HG02943 (cell line): ENCODE data around the gene PRX.
"Not testable (repeated sequence)": the region's sequence is repeated elsewhere in the genome, so short reads cannot be mapped to it uniquely, and the experiment has no call there.

Experiments
- ATAC-seq: cut with Tn5 transposase; IDR thresholded peaks from one replicate; pipeline ENCODE4 v1.9.1; 2021; ENCODE audit warnings: mild to moderate bottlenecking, low read depth, moderate library complexity; ENCODE audit not compliant: unreplicated experiment

PRX gene

DNA sequence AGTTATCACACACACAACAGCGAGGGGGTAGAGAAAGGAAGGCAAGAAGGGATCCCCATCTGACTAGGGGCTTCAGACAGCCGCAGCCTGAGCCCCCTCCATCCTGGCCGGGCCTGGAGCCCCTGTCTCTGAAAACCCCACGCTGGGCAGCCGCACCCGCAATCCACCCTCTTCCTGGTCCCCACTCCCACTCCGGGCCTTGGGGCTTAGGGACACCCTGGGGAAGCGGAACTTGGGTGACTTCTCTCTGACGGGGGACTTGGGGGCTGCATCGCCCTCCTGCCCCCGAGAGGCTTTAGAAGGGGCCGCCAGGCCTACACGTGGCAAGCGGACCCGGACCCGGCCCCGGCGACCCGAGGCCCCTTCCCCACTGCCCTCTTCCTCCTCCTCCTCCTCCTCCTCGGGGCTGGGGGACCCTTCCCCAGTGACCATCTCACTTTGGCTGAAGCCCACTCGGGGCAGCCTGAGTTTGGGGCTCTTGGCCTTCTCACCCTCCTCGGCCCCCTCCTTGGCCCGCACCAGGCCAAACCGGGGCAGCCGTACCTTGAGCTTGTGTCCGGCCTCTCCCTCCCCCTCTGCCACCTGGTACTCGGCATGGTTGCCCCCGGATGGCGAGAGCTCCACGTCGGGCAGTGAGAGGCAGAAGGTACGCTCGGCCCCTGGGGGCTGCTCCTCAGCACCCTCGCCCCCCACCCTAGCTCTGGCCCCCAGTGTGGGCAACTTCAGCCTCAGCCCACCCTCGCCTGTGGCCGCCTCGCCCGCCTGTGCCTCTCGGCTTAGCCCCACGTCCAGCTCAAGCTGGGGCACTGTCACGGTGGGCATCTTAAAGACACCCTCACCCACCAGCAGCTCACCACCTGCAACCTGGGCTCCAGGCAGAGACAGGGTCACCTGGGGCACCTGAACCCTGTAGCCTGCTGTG is 19.0 kb downstream of the PRX start:
- ATAC-seq: no peak

DNA sequence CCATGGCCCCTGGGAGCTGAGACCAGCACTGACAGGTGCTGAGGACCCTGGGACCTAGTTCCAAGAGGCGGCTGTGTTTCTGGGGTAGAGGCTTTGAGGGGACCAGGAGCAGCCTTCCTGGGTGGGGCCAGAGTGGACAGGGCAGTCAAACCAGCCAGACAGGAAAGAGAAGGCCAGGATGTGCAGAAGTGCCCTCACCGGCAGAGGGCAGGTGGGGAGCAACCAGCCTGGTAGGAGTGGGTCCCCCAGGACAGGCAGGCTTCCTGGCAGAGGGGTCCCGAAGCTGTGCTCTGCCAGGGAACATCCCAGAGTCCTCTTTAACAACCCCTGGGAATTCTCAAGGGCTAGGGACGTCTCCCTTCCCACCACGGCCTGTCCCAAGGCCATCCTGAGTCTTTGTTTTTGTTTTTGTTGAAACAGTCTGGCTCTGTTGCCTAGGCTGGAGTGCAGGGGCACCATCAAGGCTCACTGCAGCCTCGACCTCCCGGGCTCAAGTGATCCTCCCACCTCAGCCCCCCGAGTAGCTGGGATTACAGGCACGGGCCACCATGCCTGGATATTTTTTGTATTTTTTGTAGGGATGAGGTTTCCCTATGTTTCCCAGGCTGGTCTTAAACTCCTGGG is 20.2 kb downstream of the PRX start:
- ATAC-seq: no peak

DNA sequence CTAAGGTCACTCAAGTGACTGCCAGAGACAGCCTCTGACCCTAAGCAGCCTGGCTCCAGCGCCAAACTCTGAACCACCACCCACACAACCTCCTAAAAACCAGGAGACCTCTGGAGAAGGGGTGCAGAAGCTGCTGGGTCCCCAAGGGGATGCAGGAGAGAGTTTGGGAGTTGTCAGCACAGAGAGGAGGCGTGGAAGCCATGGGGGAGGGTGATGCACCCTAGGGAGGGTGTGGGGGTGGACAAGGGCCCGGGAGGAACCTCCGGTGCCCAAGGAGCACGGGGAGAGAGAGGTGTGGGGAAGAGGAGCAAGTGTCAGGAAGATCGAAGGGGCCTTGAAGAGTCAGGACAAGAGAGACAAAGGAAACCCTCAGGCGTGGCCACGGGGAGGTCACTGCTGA is 21.1 kb downstream of the PRX start:
- ATAC-seq: no peak

- ATAC-seq: no peak
Observed at GRCh38 chr19:40390084-40390742, 23.0 kb downstream of the PRX start, which contains the start of gene HIPK4. Gene HIPK4 (minus strand): TSS chr19:40390181. CDS start chr19:40389902, 279 bp downstream.

- ATAC-seq: no peak
Observed at GRCh38 chr19:40389404-40390083, 23.6 kb downstream of the PRX start.

DNA sequence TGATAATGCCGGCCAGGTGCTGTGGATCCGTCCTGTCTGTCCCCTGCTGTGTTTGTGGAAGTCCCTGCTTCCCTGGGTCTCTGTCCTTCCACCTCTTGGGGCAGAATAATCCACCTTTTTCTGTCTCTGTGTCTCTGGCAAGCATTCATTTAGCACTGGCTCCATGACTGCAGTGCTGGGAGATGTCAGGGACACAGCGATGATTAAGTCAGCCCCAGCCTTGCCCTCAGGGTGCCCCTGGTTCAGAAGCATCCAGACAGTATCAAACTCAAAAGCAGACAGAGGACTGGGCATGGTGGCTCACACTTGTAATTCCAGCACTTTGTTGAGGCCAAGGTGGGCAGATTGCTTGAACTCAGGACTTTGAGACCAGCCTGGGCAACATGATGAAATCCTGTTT is 24.7 kb downstream of the PRX start:
- ATAC-seq: no peak

DNA sequence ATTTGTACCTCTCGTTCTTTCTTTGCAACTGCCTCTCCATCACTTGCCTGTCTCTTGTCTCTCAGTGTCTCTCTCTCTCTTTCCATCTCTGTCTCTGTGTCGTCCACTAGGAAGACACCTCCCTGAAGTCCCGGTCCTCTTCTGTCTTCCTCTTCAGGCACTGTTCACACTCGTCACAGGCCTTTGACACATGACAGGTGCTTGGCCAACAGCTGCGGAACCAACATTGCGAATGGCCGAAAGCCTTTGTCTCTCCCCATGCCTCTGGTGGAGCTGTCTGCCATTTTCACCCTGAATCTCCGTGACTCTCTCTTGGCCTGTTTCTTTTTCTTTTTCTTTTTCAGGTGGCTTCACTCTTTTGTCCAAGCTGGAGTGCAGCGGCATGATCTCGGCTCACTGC is 26.0 kb downstream of the PRX start:
- no peak for ATAC-seq

- no peak for ATAC-seq
Observed at GRCh38 chr19:40383668-40384248, 29.4 kb downstream of the PRX start.

GRCh38 chr19:40381321-40381720 is 31.9 kb downstream of the PRX start:
- no peak for ATAC-seq

- no peak for ATAC-seq
Observed at GRCh38 chr19:40380199-40381037, 32.8 kb downstream of the PRX start.

- ATAC-seq: no peak
Observed at GRCh38 chr19:40379446-40380198, 33.6 kb downstream of the PRX start.

- ATAC-seq: no peak
Observed at GRCh38 chr19:40378509-40378908, 34.7 kb downstream of the PRX start.

- ATAC-seq: no peak
Observed at GRCh38 chr19:40377876-40378385, 35.2 kb downstream of the PRX start.

- no peak for ATAC-seq
Observed at GRCh38 chr19:40376286-40376862, 36.8 kb downstream of the PRX start.

DNA sequence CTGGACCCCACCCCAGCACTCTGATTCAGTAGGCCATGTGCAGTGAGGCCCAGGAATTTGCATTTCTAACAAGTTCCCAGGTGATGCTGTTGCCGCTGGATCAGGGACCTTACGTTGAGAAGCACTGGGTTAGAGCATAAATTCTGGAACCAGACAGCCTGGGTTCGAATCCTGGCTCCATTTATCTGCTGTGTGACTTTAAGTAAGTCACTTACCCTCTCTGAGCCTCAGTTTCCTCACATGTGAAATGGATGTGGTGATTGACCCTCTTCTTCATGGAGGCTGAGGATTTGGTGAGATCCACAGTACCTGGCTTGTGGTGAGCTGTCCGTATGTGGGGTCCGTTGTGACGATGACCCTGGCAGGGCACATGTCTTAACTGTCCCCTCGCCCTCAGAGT is 39.1 kb downstream of the PRX start:
- no peak for ATAC-seq

GRCh38 chr19:40371802-40372122 is 41.4 kb downstream of the PRX start:
- ATAC-seq: no peak

GRCh38 chr19:40370997-40371801 is 42.0 kb downstream of the PRX start:
- ATAC-seq: no peak

DNA sequence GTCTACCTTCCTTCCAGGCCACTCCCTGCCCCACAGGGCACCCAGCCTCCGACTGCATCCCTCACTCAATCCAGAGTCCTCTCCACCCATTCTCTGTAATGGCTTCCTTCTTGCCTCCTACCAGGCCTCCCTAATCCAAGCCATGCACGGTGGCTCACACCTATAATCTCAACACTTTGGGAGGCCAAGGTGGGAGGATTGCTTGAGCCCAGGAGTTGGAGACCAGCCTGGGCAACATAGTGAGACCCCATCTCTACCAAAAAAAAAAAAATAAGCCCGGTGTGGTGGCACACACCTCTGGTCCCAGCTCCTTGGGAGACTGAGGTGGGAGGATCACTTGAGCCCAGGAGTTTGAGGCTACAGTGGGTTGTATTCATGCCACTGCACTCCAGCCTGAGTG is 42.9 kb downstream of the PRX start:
- ATAC-seq: not testable (repeated sequence)
